Measurements from ENCODE around the gene GLT8D1. TPM values are rescaled to one million over a fixed set of nuclear protein-coding genes. Genes with fewer than 3 reads are reported as not detected.

GLT8D1 gene
- total RNA-seq, 6 experiments from 2014 or later, result 23.0 to 63.1 (median 46.9) TPM

GRCh38 chr3:52663098-52663497, 42.5 kb downstream of the GLT8D1 start:
- Histone ChIP-seq H3K27ac (no peak overlapping the region), H3K9me3 (no peaks in the 10 kb centered on the region), H3K4me1 (peaks cover 0 to 6% (median 0%) of the 10 kb centered on the region in 4 donors), H3K27me3 (no peaks in the 10 kb centered on the region), H3K4me3 (no peak overlapping the region), H3K36me3 (peaks cover 0 to 45% (median 27%) of the 10 kb centered on the region in 4 donors)
- no peak for DNase-seq
- ATAC-seq, result peak; percentile 57 to 83 (median 66)
- TF ChIP-seq CTCF (IDR thresholded peaks at IDR 0.05) (no peak), POLR2A (IDR thresholded peaks at IDR 0.05) (no peak)
- WGBS (ENCODE audit: insufficient coverage, low coverage, low lambda C conversion rate, missing lambda C conversion rate), result 53% methylated on average over 2 of the region's 3 CpGs
- intact Hi-C loops (cut with DNase I), result no loop called here

GRCh38 chr3:52660046-52660445, 45.5 kb downstream of the GLT8D1 start:
- Histone ChIP-seq H3K4me3 (no peak overlapping the region), H3K36me3 (peaks cover 0 to 70% (median 43%) of the 10 kb centered on the region in 4 donors), H3K4me1 (peaks cover 0 to 6% (median 0%) of the 10 kb centered on the region in 4 donors), H3K9me3 (no peaks in the 10 kb centered on the region), H3K27me3 (no peaks in the 10 kb centered on the region), H3K27ac (no peak overlapping the region)
- TF ChIP-seq POLR2A (IDR thresholded peaks at IDR 0.05) (no peak), CTCF (IDR thresholded peaks at IDR 0.05) (no peak)
- DNase-seq (no peak), ATAC-seq (no peak)
- 64% methylated on average over 3 of the region's 3 CpGs for WGBS (ENCODE audit: insufficient coverage, low coverage, low lambda C conversion rate, missing lambda C conversion rate)
- intact Hi-C loops (cut with DNase I), result no loop called here

GRCh38 chr3:52655895-52656294, 49.7 kb downstream of the GLT8D1 start:
- Histone ChIP-seq H3K27me3 (no peaks in the 10 kb centered on the region), H3K9me3 (no peaks in the 10 kb centered on the region), H3K4me1 (no peaks in the 10 kb centered on the region), H3K36me3 (peaks cover 0 to 83% (median 44%) of the 10 kb centered on the region in 4 donors), H3K27ac (no peak overlapping the region), H3K4me3 (no peak overlapping the region)
- 98% methylated on average over 3 of the region's 3 CpGs for WGBS (ENCODE audit: insufficient coverage, low coverage, low lambda C conversion rate, missing lambda C conversion rate)
- TF ChIP-seq CTCF (IDR thresholded peaks at IDR 0.05) (no peak), POLR2A (IDR thresholded peaks at IDR 0.05) (no peak)
- intact Hi-C loops (cut with DNase I), result no loop called here
- DNase-seq (no peak), ATAC-seq (no peak)

GRCh38 chr3:52651592-52651991, 54.0 kb downstream of the GLT8D1 start:
- no peak overlapping the region for H3K4me3 ChIP-seq
- no peak for TF ChIP-seq CTCF (IDR thresholded peaks at IDR 0.05)
- no peak for TF ChIP-seq POLR2A (IDR thresholded peaks at IDR 0.05)
- H3K4me1 ChIP-seq, result no peaks in the 10 kb centered on the region
- H3K36me3 ChIP-seq, result peaks cover 0 to 71% (median 40%) of the 10 kb centered on the region in 4 donors
- H3K27me3 ChIP-seq, result no peaks in the 10 kb centered on the region
- H3K27ac ChIP-seq, result no peak overlapping the region
- no peaks in the 10 kb centered on the region for H3K9me3 ChIP-seq
- DNase-seq, result no peak
- intact Hi-C loops (cut with DNase I), result no loop called here
- ATAC-seq, result no peak

- H3K36me3 ChIP-seq, result peaks cover 0 to 68% (median 29%) of the 10 kb centered on the region in 4 donors
- no peak for ATAC-seq
- H3K9me3 ChIP-seq, result no peaks in the 10 kb centered on the region
- 89% methylated on average over 1 of the region's 1 CpG for whole genome bisulfite sequencing (ENCODE audit: insufficient coverage, low coverage, low lambda C conversion rate, missing lambda C conversion rate)
- intact Hi-C loops (cut with DNase I), result no loop called here
- TF ChIP-seq CTCF (IDR thresholded peaks at IDR 0.05) (no peak), POLR2A (IDR thresholded peaks at IDR 0.05) (no peak)
- no peak overlapping the region for H3K4me3 ChIP-seq
- no peak for DNase-seq
- no peak overlapping the region for H3K27ac ChIP-seq
- H3K27me3 ChIP-seq, result no peaks in the 10 kb centered on the region
- H3K4me1 ChIP-seq, result no peaks in the 10 kb centered on the region
Observed at GRCh38 chr3:52650439-52650838, 55.2 kb downstream of the GLT8D1 start.

All from right lobe of liver (tissue), 6 donors.